DOHH2 (cell line): Measurements from ENCODE around the gene NFYC.

ENCODE experiments used
- EZH2phosphoT487 ChIP-seq: fragments of 200-600 bp; sonication (generic); IDR thresholded peaks from 2 replicates; pipeline ENCODE4 v1.6.1; 2017; ENCODE audit warnings: borderline replicate concordance, mild to moderate bottlenecking, antibody characterized with exemption, low read length, moderate library complexity, mixed read lengths
- TF ChIP-seq, protein P1 (sequence below): fragments of 200-600 bp; sonication (generic); IDR thresholded peaks from one replicate; pipeline ENCODE4 v1.5.1; 2014; ENCODE audit warnings: antibody characterized with exemption, mild to moderate bottlenecking, low read depth, low read length; ENCODE audit not compliant: poor library complexity, severe bottlenecking

DNA sequence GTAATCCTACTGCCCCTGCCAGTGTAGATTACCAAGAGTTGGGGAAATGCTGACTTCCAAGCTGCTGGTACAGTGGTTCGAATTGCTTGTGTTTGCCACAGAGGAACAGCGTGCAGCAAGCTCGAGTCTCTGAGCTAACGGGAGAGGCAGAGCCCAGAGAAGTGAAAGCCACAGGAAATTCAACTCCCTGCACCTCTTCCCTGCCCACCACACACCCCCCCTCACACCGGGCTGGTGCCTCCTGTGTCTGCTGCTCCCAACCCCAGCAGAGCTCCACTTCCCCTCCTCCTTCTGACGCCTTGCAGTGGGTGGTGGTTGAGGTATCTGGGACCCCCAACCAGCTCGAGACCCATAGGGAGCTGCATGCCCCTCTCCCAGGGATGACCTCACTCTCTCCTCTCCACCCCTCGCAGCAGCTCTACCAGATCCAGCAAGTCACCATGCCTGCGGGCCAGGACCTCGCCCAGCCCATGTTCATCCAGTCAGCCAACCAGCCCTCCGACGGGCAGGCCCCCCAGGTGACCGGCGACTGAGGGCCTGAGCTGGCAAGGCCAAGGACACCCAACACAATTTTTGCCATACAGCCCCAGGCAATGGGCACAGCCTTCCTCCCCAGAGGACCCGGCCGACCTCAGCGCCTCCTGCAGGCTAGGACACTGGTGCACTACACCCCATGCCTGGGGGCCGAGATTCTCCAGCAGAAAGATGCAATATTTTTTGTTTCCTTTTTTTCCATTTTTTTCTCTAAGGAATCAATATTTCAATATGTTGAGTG is 79.0 kb downstream of the NFYC start:
- TF ChIP-seq EZH2phosphoT487, result no peak
- TF ChIP-seq, protein P1, sequence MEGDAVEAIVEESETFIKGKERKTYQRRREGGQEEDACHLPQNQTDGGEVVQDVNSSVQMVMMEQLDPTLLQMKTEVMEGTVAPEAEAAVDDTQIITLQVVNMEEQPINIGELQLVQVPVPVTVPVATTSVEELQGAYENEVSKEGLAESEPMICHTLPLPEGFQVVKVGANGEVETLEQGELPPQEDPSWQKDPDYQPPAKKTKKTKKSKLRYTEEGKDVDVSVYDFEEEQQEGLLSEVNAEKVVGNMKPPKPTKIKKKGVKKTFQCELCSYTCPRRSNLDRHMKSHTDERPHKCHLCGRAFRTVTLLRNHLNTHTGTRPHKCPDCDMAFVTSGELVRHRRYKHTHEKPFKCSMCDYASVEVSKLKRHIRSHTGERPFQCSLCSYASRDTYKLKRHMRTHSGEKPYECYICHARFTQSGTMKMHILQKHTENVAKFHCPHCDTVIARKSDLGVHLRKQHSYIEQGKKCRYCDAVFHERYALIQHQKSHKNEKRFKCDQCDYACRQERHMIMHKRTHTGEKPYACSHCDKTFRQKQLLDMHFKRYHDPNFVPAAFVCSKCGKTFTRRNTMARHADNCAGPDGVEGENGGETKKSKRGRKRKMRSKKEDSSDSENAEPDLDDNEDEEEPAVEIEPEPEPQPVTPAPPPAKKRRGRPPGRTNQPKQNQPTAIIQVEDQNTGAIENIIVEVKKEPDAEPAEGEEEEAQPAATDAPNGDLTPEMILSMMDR, result no peak
